Measurements from ENCODE around the gene FUT9.
"Not testable (repeated sequence)": the region's sequence is repeated elsewhere in the genome, so short reads cannot be mapped to it uniquely, and the experiment has no call there.

FUT9 gene

GRCh38 chr6:96246563-96246962, 230.8 kb downstream of the FUT9 start:
- CTCF ChIA-PET, result no interaction called here
- DNase-seq (ENCODE audit: extremely low spot score), result no peak

GRCh38 chr6:96249755-96250154, 234.0 kb downstream of the FUT9 start:
- POLR2A ChIA-PET, result no interaction called here
- no peak for TF ChIP-seq FOXM1 (IDR thresholded peaks at IDR 0.05; ENCODE audit: borderline replicate concordance)
- no peak for TF ChIP-seq LEF1 (IDR thresholded peaks at IDR 0.05; ENCODE audit: borderline replicate concordance)
- TF ChIP-seq CTBP1 (IDR thresholded peaks at IDR 0.05; ENCODE audit: borderline replicate concordance), result no peak
- no peak for TF ChIP-seq FOXA1 (IDR thresholded peaks at IDR 0.05)
- TF ChIP-seq NFRKB (IDR thresholded peaks at IDR 0.05), result no peak
- no peak for TF ChIP-seq ARNT (IDR thresholded peaks at IDR 0.05)
- no peak for TF ChIP-seq FOXK2 (IDR thresholded peaks at IDR 0.05)
- TF ChIP-seq PKNOX1 (IDR thresholded peaks at IDR 0.05), result no peak
- TF ChIP-seq L3MBTL2 (conservative IDR thresholded peaks at IDR 0.05), result no peak
- no peak for TF ChIP-seq SP1 (IDR thresholded peaks at IDR 0.05)
- TF ChIP-seq ZNF384 (IDR thresholded peaks at IDR 0.05), result no peak
- no peak for TF ChIP-seq ELF4 (IDR thresholded peaks at IDR 0.05)
- TF ChIP-seq SUZ12 (IDR thresholded peaks at IDR 0.05), result no peak
- no peak for TF ChIP-seq BHLHE40 (IDR thresholded peaks at IDR 0.05; ENCODE audit: borderline replicate concordance)
- no peak for TF ChIP-seq HDGF (IDR thresholded peaks at IDR 0.05; ENCODE audit: borderline replicate concordance)
- TF ChIP-seq TARDBP (IDR thresholded peaks at IDR 0.05), result no peak
- CTCF ChIA-PET, result no interaction called here

More at GRCh38 chr6:96246563-96246962, 230.8 kb downstream of the FUT9 start:
- TF ChIP-seq TARDBP (IDR thresholded peaks at IDR 0.05) (no peak), ZNF384 (IDR thresholded peaks at IDR 0.05) (no peak), FOXA1 (IDR thresholded peaks at IDR 0.05) (no peak), BHLHE40 (IDR thresholded peaks at IDR 0.05; ENCODE audit: borderline replicate concordance) (no peak), HDGF (IDR thresholded peaks at IDR 0.05; ENCODE audit: borderline replicate concordance) (no peak), CTBP1 (IDR thresholded peaks at IDR 0.05; ENCODE audit: borderline replicate concordance) (no peak), NFRKB (IDR thresholded peaks at IDR 0.05) (no peak), L3MBTL2 (conservative IDR thresholded peaks at IDR 0.05) (no peak), LEF1 (IDR thresholded peaks at IDR 0.05; ENCODE audit: borderline replicate concordance) (no peak), ELF4 (IDR thresholded peaks at IDR 0.05) (no peak), FOXK2 (IDR thresholded peaks at IDR 0.05) (no peak)
- POLR2A ChIA-PET, result no interaction called here

GRCh38 chr6:96257751-96258150, 242.0 kb downstream of the FUT9 start:
- TF ChIP-seq LEF1 (IDR thresholded peaks at IDR 0.05; ENCODE audit: borderline replicate concordance) (no peak), ARNT (IDR thresholded peaks at IDR 0.05) (no peak), FOXA1 (IDR thresholded peaks at IDR 0.05) (no peak), ELF4 (IDR thresholded peaks at IDR 0.05) (no peak), SUZ12 (IDR thresholded peaks at IDR 0.05) (no peak), PKNOX1 (IDR thresholded peaks at IDR 0.05) (no peak), ZNF384 (IDR thresholded peaks at IDR 0.05) (no peak), FOXM1 (IDR thresholded peaks at IDR 0.05; ENCODE audit: borderline replicate concordance) (no peak), TARDBP (IDR thresholded peaks at IDR 0.05) (no peak), CTBP1 (IDR thresholded peaks at IDR 0.05; ENCODE audit: borderline replicate concordance) (no peak), BHLHE40 (IDR thresholded peaks at IDR 0.05; ENCODE audit: borderline replicate concordance) (no peak), HDGF (IDR thresholded peaks at IDR 0.05; ENCODE audit: borderline replicate concordance) (no peak), NFRKB (IDR thresholded peaks at IDR 0.05) (no peak), SP1 (IDR thresholded peaks at IDR 0.05) (no peak), FOXK2 (IDR thresholded peaks at IDR 0.05) (no peak), L3MBTL2 (conservative IDR thresholded peaks at IDR 0.05) (no peak)
- POLR2A ChIA-PET, result no interaction called here
- DNase-seq (ENCODE audit: extremely low spot score), result no peak
- CTCF ChIA-PET, result no interaction called here

More at GRCh38 chr6:96249755-96250154, 234.0 kb downstream of the FUT9 start:
- DNase-seq (ENCODE audit: extremely low spot score), result no peak

GRCh38 chr6:96260787-96261430, 245.1 kb downstream of the FUT9 start:
- POLR2A ChIA-PET, CTCF ChIA-PET: not testable (repeated sequence)

More at GRCh38 chr6:96260787-96261430, 245.1 kb downstream of the FUT9 start:
- not testable (repeated sequence) for DNase-seq (ENCODE audit: extremely low spot score)
